ENCODE data around the gene DAGLA. TPM values are rescaled to one million over a fixed set of nuclear protein-coding genes. Genes with fewer than 3 reads are reported as not detected.

The DAGLA gene
- total and polyA plus RNA-seq, 2 of the 13 experiments (the other 11 are each of a cell fraction or from before 2014, with no cell fraction given): 2.6 to 3.9 TPM

- TF ChIP-seq ZNF776 (CRISPR knock-in tag; IDR thresholded peaks at IDR 0.05) (0 out of 2 replicates have a peak, but pooled peaks have one; percentile 45), ZNF513 (CRISPR knock-in tag; conservative IDR thresholded peaks at IDR 0.05) (no peak), ZNF577 (CRISPR knock-in tag; IDR thresholded peaks at IDR 0.05; ENCODE audit: borderline replicate concordance, low read depth) (no peak), ZNF274 (CRISPR knock-in tag; IDR thresholded peaks at IDR 0.05) (0 out of 2 replicates have a peak, but pooled peaks have one; percentile 17), PHF20 (CRISPR knock-in tag; IDR thresholded peaks at IDR 0.05) (peak; percentile 42), SAP130 (CRISPR knock-in tag; IDR thresholded peaks at IDR 0.05; ENCODE audit: low read depth) (peak; percentile 63), ZNF318 (CRISPR knock-in tag; IDR thresholded peaks at IDR 0.05) (peak; percentile 79), SOX5 (CRISPR knock-in tag; IDR thresholded peaks at IDR 0.05; ENCODE audit: borderline replicate concordance) (0 out of 2 replicates have a peak, but pooled peaks have one; percentile 41), ZFYVE20 (CRISPR knock-in tag; IDR thresholded peaks at IDR 0.05; ENCODE audit: borderline replicate concordance, low read depth) (no peak), FOXO1 (CRISPR knock-in tag; IDR thresholded peaks at IDR 0.05) (peak; percentile 68), CEBPB (IDR thresholded peaks at IDR 0.05; ENCODE audit: borderline replicate concordance, low read depth, low read length) (no peak), DNMT1 (CRISPR knock-in tag; IDR thresholded peaks at IDR 0.05) (no peak), NFE2 (CRISPR knock-in tag; IDR thresholded peaks at IDR 0.05) (no peak), TFDP2 (CRISPR knock-in tag; IDR thresholded peaks at IDR 0.05) (no peak), ZNF670 (CRISPR knock-in tag; IDR thresholded peaks at IDR 0.05; ENCODE audit: borderline replicate concordance) (no peak), KDM1A (CRISPR knock-in tag; IDR thresholded peaks at IDR 0.05) (no peak), NFIB (CRISPR knock-in tag; IDR thresholded peaks at IDR 0.05; ENCODE audit: borderline replicate concordance) (0 out of 2 replicates have a peak, but pooled peaks have one; percentile 57), PITX1 (CRISPR knock-in tag; IDR thresholded peaks at IDR 0.05) (peak; percentile 30; the same call in 1 of the 2 replicates)
These were observed 67.2 kb downstream of the DAGLA start (continued) for GRCh38 chr11:61747192-61747966.
